ENCODE measurements around the gene RAB33A.
"Not testable (repeated sequence)": the region's sequence is repeated elsewhere in the genome, so short reads cannot be mapped to it uniquely, and the experiment has no call there.

The RAB33A gene

DNA sequence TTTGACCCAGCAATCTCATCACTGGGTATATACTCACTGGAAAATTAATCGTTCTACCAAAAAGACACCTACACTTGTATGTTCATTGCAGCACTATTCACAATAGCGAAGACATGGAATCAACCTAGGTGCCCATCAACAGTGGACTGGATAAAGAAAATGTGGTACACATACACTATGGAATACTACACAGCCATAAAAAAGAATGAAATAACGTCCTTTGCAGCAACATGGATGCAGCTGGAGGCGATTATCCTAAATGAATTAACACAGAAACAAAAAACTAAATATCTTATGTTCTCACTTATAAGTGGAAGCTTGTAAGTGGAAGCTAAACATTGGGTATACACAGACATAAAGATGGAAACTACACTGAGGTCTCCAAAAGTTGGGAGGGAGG lies 59.4 kb downstream of the RAB33A start:
- DNase-seq (ENCODE audit: low read depth in 1 of 2, low spot score in 1 of 2), result not testable (repeated sequence)

Measured in activated CD4-positive, alpha-beta T cell treated with anti-CD3 and anti-CD28 coated beads, Interleukin-2, amount 50 U/mL, for 24 hours (primary cell).